GM19025 (cell line): Measurements from ENCODE around the gene REL.
A peak's percentile ranks its signal among the peaks of the same experiment; 100 is the strongest.
"Not testable (repeated sequence)": the region's sequence is repeated elsewhere in the genome, so short reads cannot be mapped to it uniquely, and the experiment has no call there.

Experiments used
- ATAC-seq: cut with Tn5 transposase; IDR thresholded peaks from one replicate; pipeline ENCODE4 v1.9.1; 2021; ENCODE audit warnings: mild to moderate bottlenecking, low read depth, moderate library complexity; ENCODE audit not compliant: unreplicated experiment

REL gene

DNA sequence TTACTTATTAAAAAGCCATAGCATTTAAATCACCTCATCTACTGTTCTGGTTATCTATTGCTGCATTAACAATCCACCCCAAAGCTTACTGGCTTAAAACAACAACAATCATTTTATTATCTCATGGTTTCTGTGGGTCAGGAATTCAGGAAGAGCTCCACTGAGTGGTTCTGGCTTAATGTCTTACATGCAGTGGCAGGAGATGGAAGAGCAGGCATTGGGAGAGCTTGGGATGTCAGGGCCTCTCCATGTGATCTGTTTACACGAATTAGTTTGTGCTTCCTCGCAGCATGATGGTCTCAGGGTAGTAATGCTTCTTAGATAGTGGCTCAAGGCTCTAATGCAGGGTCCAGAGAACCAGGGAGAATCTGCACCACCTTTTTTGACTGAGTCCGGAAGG lies 14.4 kb upstream of the REL start:
- no peak for ATAC-seq

DNA sequence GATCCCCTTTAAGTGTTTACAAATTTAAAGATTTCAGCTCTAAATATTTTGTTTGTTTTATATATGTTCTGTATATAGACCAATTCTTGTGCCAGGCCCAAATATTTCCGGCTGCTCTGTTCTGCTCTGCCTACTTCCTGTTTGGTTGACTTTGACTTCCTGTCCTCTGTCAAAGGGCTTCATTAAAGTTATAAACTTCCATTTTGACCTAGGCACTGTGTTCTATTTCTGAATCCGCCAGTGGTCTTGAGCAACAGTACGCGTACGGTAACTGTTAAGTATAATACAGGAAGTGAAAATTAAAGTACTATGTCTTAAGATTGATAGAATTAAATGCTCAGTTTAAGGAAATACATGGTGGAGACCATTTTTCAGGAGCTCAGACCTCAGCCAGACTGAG lies 13.5 kb upstream of the REL start:
- no peak for ATAC-seq

DNA sequence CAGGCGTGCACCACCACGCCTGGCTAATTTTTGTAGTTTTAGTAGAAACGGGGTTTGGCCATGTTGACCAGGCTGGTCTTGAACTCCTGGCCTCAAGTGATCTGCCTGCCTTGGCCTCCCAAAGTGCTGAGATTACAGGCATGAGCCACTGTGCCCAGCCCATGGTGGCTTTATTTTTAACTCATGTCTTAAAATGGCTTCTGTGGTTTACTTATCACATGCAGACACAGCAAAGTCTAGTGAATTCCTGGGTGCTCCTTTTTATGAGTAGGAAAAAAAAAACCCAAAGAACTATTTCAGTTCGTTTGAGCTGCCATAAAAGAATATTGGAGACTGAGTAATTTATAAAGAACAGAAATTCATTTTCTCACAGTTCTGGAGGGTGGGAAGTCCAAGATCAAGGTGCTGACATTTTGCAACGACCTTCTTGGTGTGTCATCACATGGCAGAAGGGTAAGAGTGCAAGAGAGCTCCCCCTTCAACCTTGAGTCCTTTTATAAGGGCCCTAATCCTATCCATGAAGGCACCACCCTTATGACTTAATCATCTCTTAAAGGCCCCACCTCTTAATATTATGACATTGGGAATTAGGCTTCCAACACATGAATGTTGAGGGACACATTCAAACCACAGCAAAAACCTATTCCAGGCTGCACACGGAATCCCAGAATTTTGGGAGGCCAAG lies 12.6 kb upstream of the REL start:
- ATAC-seq: no peak

DNA sequence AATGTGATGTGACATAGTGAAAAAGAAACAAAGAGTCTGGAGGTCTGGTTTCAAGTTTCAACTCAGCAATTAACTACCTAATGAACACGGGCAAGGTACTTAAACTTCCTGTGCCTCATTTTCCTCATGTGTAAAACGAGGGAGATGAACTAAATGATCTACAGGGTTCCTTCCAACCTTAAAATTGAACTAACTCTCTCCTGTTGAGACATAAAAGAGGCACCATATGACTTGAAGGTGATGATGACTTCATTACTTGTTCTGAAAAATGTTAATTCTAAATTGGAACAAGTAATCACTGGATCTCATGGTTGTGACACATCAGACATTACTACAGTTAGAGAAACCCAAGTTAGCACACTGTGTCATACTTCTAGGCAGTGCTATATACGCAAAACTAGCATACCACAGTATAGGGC lies 8.9 kb upstream of the REL start:
- ATAC-seq: no peak

- peak; percentile 83 for ATAC-seq
Measured at GRCh38 chr2:60873381-60873780, 8.0 kb upstream of the REL start.

DNA sequence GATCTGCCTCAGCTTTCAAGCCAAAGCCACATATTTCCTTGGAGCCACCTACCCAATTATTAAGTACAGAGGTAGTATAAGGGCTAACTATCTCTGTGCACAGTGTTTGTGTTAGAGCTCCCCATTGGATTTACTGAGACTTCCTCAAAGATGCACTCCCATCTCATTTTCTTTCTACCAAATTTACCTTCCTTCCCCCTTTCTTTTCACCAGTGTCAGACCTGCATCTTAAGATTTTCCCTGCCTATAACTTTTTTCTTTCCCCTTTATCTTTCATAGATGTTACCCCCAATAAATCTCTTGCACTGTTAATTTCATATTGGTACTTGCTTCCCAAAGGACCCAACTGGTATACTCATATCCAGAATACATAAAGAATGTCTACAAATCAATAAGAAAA lies 5.9 kb upstream of the REL start:
- ATAC-seq: no peak

GRCh38 chr2:60880643-60881046 lies 729 bp upstream of the REL start:
- no peak for ATAC-seq

DNA sequence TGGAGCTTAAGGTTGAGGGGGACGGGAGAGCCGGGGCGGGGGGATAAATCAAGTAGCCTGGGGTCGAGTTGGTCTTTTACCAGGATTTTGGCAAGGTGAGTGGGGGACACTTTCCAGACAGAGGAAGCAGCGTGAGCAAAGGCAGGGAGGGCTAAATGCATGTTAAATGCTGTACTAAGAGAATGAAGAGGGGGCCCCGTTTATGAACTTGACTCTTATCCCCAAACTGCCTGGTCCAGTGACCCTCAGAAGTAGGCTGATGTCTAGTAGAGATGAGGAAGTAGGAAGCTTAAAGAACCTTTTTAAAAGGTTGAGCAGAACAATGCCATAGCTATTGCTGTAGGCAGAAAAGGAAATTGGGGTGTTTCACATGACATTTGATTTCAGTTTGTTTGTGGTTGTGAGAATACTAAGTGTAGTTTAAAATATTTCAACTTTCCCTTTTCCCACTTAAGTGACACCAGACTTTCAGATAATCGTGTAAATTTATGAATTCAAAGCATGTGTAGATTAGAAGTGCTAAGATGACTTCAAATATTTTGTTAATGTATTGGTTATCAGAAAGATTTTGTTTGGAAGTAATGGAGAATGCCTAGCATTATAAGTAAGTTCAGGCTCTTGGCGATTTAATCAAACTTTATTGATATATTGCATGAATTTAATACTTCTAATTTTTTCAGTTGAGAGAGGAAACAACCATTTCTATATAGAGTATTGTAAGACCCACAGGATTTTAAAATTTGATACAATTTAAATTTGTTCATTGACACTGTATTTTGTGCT lies 1.8 kb downstream of the REL start:
- ATAC-seq: no peak

GRCh38 chr2:60883896-60884295 lies 2.5 kb downstream of the REL start:
- ATAC-seq: no peak

- no peak for ATAC-seq
Measured at GRCh38 chr2:60884800-60885199, 3.4 kb downstream of the REL start.

- ATAC-seq: no peak
Measured at GRCh38 chr2:60885683-60886082, 4.3 kb downstream of the REL start.

GRCh38 chr2:60886991-60887390 lies 5.6 kb downstream of the REL start:
- no peak for ATAC-seq

GRCh38 chr2:60888853-60889252 lies 7.5 kb downstream of the REL start:
- ATAC-seq: no peak

- ATAC-seq: not testable (repeated sequence)
Measured at GRCh38 chr2:60889581-60890392, 8.4 kb downstream of the REL start.

DNA sequence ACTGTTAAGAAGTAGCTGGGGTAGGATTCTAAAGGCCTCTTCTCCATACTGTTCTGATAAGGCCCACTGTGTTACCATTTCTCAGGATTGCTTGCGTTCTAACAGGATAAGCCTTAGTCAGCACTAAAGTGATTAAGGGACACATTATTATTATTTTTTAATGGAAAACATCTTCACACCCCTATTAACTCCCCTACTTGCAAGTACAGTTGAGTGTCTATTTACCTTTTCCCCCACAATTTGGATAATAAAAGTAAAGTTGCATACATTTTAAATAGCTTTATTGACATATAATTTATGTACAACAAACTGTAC lies 9.0 kb downstream of the REL start:
- ATAC-seq: no peak

DNA sequence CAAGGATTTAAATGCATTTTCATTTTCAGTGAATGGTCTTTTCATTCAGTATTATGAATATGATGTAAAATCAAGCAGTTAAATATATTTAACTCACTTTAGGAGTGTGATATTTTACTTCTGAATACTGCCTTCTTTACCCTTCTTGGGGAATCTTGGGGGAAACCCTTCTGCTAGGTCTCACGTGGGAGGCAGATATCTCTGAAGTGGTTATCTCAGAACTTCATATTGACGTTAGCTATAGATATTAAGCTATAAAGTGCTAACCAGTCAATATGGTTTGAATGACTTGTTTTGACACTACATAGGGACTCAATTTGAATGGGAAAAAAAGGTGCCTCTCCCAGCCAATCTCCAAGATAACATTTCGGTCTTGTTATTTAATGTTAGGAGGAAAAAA lies 9.8 kb downstream of the REL start:
- no peak for ATAC-seq

GRCh38 chr2:60898567-60898966 lies 17.2 kb downstream of the REL start:
- no peak for ATAC-seq

GRCh38 chr2:60899230-60899891 lies 18.0 kb downstream of the REL start:
- ATAC-seq: peak; percentile 67

GRCh38 chr2:60899892-60900249 lies 18.5 kb downstream of the REL start:
- peak; percentile 31 for ATAC-seq

GRCh38 chr2:60901296-60901695 lies 19.9 kb downstream of the REL start:
- ATAC-seq: not testable (repeated sequence)

- ATAC-seq: not testable (repeated sequence)
Measured at GRCh38 chr2:60905867-60906266, 24.5 kb downstream of the REL start.
